Heart left ventricle (tissue), 16 donors: ENCODE results near the gene PAN3. TPM values are rescaled to one million over a fixed set of nuclear protein-coding genes. Genes with fewer than 3 reads are reported as not detected.

Experiments
- ATAC-seq, 4 donors: fragments of 200-7000 bp; cut with Tn5 transposase; one replicate each; pipeline ENCODE4 v1.9.1; 2020 to 2022; ENCODE audit warnings: moderate library complexity in 4 of 4, mild to moderate bottlenecking in 3 of 4, moderate number of reproducible peaks in 1 of 4
- DNase-seq, 5 donors: peaks; one replicate each; pipeline ENCODE4 v3.0.0-alpha.2; 2020
- H3K27ac ChIP-seq, 12 donors: fragments of 200-600 bp; sonication (generic) in 4 of 12; one replicate each; pipeline versions ENCODE4 v1.5.0 to v1.8.0; 2016 to 2022; ENCODE audit warnings: mild to moderate bottlenecking in 2 of 12
- H3K27me3 ChIP-seq, 9 donors: fragments of 200-600 bp; sonication (generic) in 2 of 9; one replicate each; pipeline versions ENCODE4 v1.5.1 to v1.8.0; 2016 to 2022; ENCODE audit warnings: mild to moderate bottlenecking in 3 of 9
- H3K36me3 ChIP-seq, 9 donors: fragments of 200-600 bp; sonication (generic) in 2 of 9; one replicate each; pipeline versions ENCODE4 v1.5.0 to v1.8.0; 2018 to 2022; ENCODE audit warnings: mild to moderate bottlenecking in 2 of 9
- H3K4me1 ChIP-seq, 12 donors: fragments of 200-600 bp; sonication (generic) in 4 of 12; one replicate each; pipeline versions ENCODE4 v1.5.0 to v1.8.0; 2016 to 2022; ENCODE audit warnings: mild to moderate bottlenecking in 3 of 12
- H3K4me3 ChIP-seq, 12 donors: fragments of 200-600 bp; sonication (generic) in 4 of 12; one replicate each; pipeline versions ENCODE4 v1.5.0 to v1.8.0; 2017 to 2022; ENCODE audit warnings: mild to moderate bottlenecking in 9 of 12, moderate library complexity in 4 of 12
- H3K9me3 ChIP-seq, 12 donors: fragments of 200-600 bp; sonication (generic) in 4 of 12; one replicate each; pipeline versions ENCODE4 v1.5.0 to v1.8.0; 2016 to 2022; ENCODE audit warnings: mild to moderate bottlenecking in 1 of 12
- POLR2A ChIP-seq, 2 donors: fragments of 450-650 bp; IDR thresholded peaks; one replicate each; pipeline ENCODE4 v1.6.1; 2017; ENCODE audit warnings: antibody characterized with exemption in 2 of 2, mild to moderate bottlenecking in 2 of 2, moderate library complexity in 2 of 2
- WGBS, 4 donors: extraction: QIAGEN DNeasy Blood & Tissue Kit in 2 of 4; methylation state at CpG; one replicate each; pipeline versions ENCODE4 v1.1.5 to v1.1.7; 2013 to 2018; 5-methylcytosine and 5-hydroxymethylcytosine counted together
- intact Hi-C, 10 donors: fragments of 100-400 bp; cut with DNase I; formaldehyde crosslinking; loops; one replicate each; pipeline versions ENCODE4 v1.11.1 to v1.14.2; 2022
- polyA plus RNA-seq, 2 donors: library from polyadenylated mRNA; stranded (reverse); fragments of 200-250 nt; gene quantifications; one replicate each; pipeline ENCODE4 v1.2.3, GENCODE V29; 2013
- total RNA-seq, 9 donors: library from RNA; depleted of rRNA in 2 of 9; stranded (reverse); fragments of >200 nt in 2 of 9; fragmentation: NEBNext Ultra II Directional in 3 of 9; extraction: Animal tissue kit (Norgen Biotek cat#: 25700) in 3 of 9; gene quantifications; one replicate each; pipeline versions ENCODE4 v1.1.0 to v1.2.4, GENCODE V29; 2016 to 2023
- TF ChIP-seq, protein P1 (sequence below), 12 donors: fragments of 200-600 bp; sonication (generic) in 4 of 12; IDR thresholded peaks; one replicate each; pipeline versions ENCODE4 v1.5.0 to v1.8.0; 2018 to 2022; ENCODE audit warnings: antibody characterized with exemption in 12 of 12, mild to moderate bottlenecking in 5 of 12
- donor health status: ischemic (EF 13 %, LVEDD 7.1; RV severe dilation, severe dysfunction).
- donor health status: healthy with polysubstance abuse.
- donor health status: DM: no; HTN: yes; CAD: no.
- donor health status: DM: no; HTN: no; CAD: no.
- donor health status: ischemic (EF 25% LVEDD 6.9; RV normal size, moderate dysfunction).
- donor health status: ischemic (EF 25% LVEDD 5.7; RV mildly dilated, moderate dysfunction).
- donor health status: healthy.
- donor health status: DM: yes; HTN: yes; CAD: no.
- donor health status: ischemic (EF 35%, LVEDD 5.7; RV mildly dilated, moderate dysfunction).
- donor health status: nonischemic (EF 11% LVEDD 7.7; RV severe dilation, severe dysfunction).
- donor health status: DM: yes; HTN: yes; CAD: no.
- donor health status: PGD.
- donor health status: ischemic (EF 29% LVEDD 5.4; RV normal size, mild dysfunction).
- donor health status: nonischemic (EF 23%, LVEDD 6.1; RV moderate dilation, normal function).

PAN3 gene
- total and polyA plus RNA-seq, 11 donors: 4.1 to 18.8 (median 9.2) TPM

GRCh38 chr13:28286263-28286662 lies 147.9 kb downstream of the PAN3 start:
- WGBS, 4 donors: 92 to 100% (median 97%) methylated on average over 1 of the region's 1 CpG
- TF ChIP-seq POLR2A (IDR thresholded peaks at IDR 0.05): no peak
- TF ChIP-seq, protein P1, sequence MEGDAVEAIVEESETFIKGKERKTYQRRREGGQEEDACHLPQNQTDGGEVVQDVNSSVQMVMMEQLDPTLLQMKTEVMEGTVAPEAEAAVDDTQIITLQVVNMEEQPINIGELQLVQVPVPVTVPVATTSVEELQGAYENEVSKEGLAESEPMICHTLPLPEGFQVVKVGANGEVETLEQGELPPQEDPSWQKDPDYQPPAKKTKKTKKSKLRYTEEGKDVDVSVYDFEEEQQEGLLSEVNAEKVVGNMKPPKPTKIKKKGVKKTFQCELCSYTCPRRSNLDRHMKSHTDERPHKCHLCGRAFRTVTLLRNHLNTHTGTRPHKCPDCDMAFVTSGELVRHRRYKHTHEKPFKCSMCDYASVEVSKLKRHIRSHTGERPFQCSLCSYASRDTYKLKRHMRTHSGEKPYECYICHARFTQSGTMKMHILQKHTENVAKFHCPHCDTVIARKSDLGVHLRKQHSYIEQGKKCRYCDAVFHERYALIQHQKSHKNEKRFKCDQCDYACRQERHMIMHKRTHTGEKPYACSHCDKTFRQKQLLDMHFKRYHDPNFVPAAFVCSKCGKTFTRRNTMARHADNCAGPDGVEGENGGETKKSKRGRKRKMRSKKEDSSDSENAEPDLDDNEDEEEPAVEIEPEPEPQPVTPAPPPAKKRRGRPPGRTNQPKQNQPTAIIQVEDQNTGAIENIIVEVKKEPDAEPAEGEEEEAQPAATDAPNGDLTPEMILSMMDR (IDR thresholded peaks at IDR 0.05): no peak
- H3K36me3 ChIP-seq: peaks cover 0 to 98% (median 85%) of the 10 kb centered on the region in 9 donors

GRCh38 chr13:28297341-28297740 lies 159.0 kb downstream of the PAN3 start:
- DNase-seq (no peak), ATAC-seq (no peak)
- 85 to 100% (median 92%) methylated on average over 3 of the region's 3 CpGs for WGBS, 4 donors
- intact Hi-C loops: no loop called here
- Histone ChIP-seq H3K27me3 (no peaks in the 10 kb centered on the region), H3K36me3 (peaks cover 0 to 56% (median 30%) of the 10 kb centered on the region in 9 donors), H3K27ac (no peak overlapping the region), H3K9me3 (no peaks in the 10 kb centered on the region), H3K4me1 (no peaks in the 10 kb centered on the region), H3K4me3 (no peak overlapping the region)
- no peak for TF ChIP-seq POLR2A (IDR thresholded peaks at IDR 0.05)
- TF ChIP-seq, protein P1 (IDR thresholded peaks at IDR 0.05): no peak

More at GRCh38 chr13:28286263-28286662, 147.9 kb downstream of the PAN3 start:
- no peak for DNase-seq
- Histone ChIP-seq H3K27ac (no peak overlapping the region), H3K9me3 (no peaks in the 10 kb centered on the region), H3K4me3 (no peak overlapping the region), H3K27me3 (no peaks in the 10 kb centered on the region), H3K4me1 (no peaks in the 10 kb centered on the region)
- no peak for ATAC-seq
- intact Hi-C loops: no loop called here

DNA sequence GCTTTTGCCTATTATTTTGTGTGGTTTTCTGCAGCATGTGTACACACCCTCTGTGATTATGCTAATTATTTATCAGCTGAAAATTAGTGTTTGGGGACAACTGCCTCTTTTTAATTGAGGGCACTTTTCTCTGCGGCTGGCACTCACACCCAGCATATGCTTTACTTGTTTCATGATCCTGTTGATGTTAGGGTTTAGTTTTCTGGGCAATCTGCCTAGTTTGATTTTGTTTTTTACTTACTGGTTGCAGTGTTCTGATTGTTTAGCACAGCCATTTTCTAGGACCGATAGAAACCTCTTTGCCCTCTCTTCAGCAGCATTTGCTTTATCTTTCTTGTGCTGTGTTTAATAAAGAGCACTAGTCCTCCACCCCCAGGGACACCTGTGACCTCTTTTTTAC lies 161.6 kb downstream of the PAN3 start:
- Histone ChIP-seq H3K27ac (no peak overlapping the region), H3K36me3 (peaks cover 0 to 51% (median 8%) of the 10 kb centered on the region in 9 donors), H3K4me3 (no peak overlapping the region), H3K4me1 (no peaks in the 10 kb centered on the region), H3K9me3 (no peaks in the 10 kb centered on the region), H3K27me3 (no peaks in the 10 kb centered on the region)
- ATAC-seq (no peak), DNase-seq (no peak)
- TF ChIP-seq, protein P1 (IDR thresholded peaks at IDR 0.05): no peak
- TF ChIP-seq POLR2A (IDR thresholded peaks at IDR 0.05): no peak
- WGBS, 4 donors: 74 to 83% (median 79%) methylated on average over 2 of the region's 2 CpGs
- intact Hi-C loops: no loop called here

GRCh38 chr13:28301839-28302238 lies 163.5 kb downstream of the PAN3 start:
- H3K27ac ChIP-seq: no peak overlapping the region
- H3K27me3 ChIP-seq: no peaks in the 10 kb centered on the region
- TF ChIP-seq POLR2A (IDR thresholded peaks at IDR 0.05): no peak
- TF ChIP-seq, protein P1 (IDR thresholded peaks at IDR 0.05): no peak
- no peak for DNase-seq
- ATAC-seq: no peak
- no peaks in the 10 kb centered on the region for H3K4me1 ChIP-seq
- 54 to 68% (median 63%) methylated on average over 4 of the region's 4 CpGs for WGBS, 4 donors
- no peaks in the 10 kb centered on the region for H3K9me3 ChIP-seq
- intact Hi-C loops: no loop called here
- H3K4me3 ChIP-seq: no peak overlapping the region
- H3K36me3 ChIP-seq: peaks cover 0 to 55% (median 13%) of the 10 kb centered on the region in 9 donors
